ENCODE measurements around the gene PRKCE.

The PRKCE gene

DNA sequence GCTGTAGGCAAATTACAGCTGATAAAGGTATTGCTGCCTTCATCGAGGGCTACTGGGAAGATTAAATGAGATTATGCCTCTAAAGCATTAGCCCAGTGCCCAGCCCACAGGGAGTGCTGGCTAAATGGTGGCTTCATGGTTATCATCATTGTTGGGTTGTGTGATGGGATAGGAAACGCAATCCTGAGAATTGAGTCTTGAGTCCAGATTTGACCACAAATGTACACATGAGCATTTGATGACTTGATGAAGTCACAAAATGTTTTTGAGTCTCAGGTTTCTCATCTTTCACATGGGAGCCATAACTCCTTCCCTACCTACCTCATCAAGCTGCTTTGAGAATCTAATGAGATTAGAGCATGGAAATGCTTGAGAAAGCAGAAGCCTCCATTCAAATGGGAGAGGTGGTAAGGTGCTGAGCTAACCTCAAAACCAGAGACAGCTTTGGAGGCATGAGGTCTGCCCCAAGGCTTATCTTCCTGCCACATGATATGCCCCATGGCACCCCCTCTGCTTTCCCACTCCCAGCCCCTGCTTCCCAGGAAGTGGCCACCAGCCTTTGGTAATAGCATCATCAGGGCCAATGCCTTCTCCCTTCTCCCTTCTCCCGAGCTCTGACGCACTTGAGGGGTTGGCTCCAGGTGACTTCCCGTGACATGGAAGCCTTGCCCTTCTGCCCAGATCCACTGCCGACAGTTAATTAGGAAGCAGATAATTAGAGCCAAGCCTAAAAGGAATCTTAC is 496.3 kb downstream of the PRKCE start:
- no peak for DNase-seq (ENCODE audit: low read depth)

DNA sequence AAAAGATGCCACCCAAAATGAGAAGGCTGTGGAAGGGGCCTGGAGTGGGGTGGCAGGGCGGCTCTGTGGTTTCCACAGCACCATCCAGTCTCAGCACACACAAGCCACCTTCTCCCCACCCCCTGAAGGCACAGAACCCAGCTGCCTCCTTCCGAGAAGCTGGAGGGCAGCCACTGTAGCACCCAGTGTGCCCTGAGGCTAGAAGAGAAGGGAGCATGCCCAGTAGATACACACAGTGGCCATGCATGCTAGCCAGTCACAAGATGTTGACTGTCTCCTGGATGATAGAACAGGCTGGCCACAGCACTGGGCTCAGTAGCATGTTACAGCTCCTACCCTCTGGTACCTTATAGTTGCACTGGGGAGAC is 496.9 kb downstream of the PRKCE start:
- no peak for DNase-seq (ENCODE audit: low read depth)

DNA sequence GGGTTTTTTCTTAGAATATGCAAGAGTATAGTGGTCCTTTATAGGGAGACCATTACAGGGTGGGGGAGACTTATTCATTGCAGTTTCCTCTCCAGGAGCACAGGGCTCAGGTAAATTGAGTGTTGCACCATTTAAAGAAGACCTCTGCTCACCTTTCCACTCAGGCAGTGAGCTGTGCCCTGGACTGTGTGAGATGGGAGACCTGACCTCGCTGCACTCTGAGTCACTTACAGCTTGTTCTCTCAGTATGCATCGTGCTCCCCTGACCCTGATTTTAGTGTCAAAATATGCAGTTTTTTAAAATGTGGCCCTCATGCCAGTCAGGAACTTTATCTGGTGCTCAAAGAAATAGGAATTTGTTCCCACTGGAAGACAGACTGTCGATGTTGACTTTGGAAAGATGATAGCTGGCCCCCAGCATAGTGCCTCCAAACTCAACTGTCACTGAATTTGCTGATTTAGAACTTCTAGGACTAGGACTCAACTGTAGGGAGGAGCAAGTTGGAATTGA is 499.0 kb downstream of the PRKCE start:
- no peak for DNase-seq (ENCODE audit: low read depth)

DNA sequence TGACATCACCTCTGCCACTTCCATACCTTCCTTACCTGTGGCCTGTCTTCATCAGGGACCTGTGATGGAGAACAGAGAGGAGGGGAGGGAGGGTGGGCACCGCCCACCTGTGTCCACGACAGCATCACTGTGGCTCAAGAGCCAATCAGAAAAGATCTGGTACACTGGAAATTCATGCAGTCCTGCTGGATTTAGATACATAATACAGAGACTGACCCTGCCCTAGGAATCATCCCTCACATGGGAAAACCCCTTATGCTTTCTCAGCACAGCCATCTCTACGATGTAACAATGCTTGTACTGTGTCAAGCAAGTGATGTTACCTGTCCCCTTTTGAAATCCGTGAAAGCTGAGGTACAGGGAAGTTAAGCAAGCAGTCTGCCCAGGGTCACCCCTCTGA is 500.1 kb downstream of the PRKCE start:
- DNase-seq (ENCODE audit: low read depth) = no peak

DNA sequence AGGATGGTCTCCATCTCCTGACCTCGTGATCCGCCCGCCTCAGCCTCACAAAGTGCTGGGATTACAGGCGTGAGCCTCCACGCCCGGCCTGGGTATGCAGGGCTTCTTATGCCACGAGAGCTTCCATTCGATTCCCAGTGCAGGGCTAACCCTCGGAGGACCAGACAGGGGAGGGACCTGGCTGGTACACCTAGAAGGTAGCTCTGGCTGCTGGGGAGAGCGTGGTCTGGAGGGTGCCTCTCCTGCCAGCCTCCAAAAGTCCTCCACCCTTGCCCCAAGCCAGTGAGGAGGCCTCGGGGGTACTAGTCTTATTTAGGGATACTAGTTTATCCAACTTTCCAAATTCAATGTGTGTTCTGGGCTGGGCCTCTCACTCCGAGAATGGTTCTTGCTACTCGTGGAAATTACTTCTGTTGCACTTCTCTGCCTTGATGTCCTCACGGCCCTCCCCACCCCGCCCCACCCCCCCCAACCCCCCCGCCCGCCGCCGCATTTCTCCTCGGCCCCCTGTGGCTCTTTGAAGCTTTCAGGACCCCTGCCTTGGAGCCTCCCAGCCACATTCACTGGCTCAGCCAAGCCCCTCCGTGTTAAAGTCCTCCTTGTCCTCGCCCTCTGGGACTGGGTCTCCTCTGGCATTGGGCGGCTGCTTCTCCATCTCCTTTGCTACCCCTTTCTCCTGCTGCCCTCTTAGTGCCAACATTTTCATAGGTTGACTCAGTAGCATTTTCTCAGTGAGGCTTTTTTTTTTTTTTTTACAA is 502.7 kb downstream of the PRKCE start:
- no peak for DNase-seq (ENCODE audit: low read depth)

DNA sequence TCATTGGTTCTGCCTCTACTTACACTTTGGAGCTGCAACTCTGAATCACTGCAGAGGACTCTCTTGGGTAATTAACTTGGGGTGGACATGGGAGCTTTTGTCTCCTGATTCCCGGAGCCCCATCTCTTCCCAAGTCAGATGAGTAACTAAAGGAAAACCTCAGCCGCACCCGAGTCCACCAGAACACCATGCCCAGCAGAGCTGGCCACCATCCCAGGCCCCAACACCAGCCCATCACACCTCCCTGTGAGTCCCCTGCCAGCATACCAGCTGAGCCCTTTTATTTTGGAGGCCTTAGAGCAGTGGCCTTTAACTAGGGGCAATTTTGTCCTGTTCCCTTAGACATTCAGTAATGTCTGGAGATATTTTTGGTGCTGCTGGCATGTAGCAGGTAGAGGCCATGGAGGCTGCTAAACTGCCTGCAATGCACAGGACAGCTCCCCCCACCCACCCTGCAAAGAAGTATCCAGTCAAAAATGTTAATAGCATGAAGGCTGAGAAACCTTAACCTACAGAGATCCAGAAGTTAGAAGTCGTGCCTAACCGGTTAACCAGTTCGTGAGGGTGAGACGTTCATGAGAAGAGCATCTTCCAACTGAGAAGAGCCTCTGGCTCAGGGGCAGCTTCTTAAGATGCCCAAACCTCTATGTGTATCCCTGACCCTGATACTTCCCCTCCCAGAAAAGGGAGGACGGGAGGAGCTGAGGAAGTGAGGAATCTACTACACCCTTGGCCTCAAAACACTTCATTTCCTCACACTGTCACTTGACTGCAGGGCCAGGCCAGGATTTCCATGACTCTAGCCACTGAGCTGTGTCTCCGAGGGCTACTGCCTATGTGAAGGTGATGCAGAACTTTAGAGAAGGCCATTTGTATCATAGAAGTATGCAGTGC is 505.8 kb downstream of the PRKCE start:
- DNase-seq (ENCODE audit: low read depth) = no peak

DNA sequence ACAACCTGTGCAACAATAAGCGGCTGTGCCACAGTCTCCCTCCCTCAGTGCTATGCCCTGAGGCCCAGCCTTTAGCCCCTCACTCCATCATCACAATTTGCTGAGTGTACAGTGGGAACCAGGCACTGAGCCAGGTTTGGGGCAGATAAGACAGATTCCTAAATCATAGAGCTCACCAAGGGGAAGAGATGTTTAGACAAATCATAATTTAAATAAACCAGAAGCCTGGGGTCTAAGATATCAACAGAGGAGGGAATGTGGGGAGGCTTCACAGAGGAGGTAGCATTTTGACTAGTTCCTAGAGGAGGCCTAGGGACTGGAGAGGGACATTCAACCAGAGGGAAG is 506.5 kb downstream of the PRKCE start:
- DNase-seq (ENCODE audit: low read depth) = no peak

DNA sequence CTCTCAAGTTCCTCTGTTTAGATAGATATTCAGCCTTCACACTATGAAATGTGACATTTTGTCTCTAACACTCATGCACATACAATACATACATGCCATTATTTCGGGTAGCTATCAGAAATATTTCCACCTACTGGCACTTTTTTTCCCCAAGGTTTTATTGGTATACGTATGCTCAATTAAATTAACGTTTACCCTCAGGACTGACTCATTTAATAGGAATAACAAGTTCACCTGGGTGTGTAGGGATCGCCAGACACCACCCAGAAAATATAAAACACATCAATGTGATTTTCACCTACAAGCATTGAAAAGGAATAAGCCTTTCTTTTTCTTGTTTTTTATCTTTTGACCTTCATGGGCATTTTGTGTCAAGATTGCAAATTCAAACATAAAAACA is 507.2 kb downstream of the PRKCE start:
- no peak for DNase-seq (ENCODE audit: low read depth)

DNA sequence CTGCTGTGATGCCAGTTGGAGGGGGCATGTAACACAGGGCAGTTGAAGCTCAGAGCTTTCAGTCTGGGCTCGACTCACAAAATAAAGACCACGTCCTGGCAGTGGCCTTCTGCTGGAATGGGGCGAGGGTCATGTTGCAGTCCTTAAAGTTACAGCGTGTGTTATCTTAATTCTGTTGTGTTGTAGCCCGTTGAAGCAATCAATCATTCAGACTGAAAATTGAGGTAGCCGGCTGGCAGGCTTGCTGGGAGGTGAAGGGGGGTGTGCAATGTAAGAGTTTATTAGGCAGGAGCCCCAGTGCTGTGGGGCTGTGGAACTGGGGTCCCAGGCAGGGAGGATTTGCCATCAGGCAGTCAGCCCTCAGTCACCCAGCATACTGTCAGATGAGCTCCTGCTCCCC is 508.9 kb downstream of the PRKCE start:
- no peak for DNase-seq (ENCODE audit: low read depth)

DNA sequence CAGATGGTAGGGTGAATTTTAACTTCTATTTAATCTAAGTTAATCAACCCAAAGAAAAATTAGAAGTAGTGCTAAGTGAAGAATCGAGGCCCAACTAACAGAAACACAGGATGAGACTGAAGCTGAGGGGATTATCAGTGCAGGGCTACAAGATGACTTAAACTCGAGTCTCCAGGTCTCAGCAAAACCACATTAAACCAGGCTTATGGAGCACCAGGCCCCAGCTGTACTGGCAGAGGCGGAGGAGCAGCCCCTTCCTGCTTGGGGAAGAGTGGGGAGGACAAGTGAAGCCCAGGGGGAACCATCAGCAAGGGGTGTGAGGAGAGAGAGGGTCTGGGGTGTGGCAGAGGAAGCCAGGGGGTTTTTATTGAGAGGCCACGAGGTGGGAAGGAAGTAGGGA is 509.8 kb downstream of the PRKCE start:
- DNase-seq (ENCODE audit: low read depth) = no peak

DNA sequence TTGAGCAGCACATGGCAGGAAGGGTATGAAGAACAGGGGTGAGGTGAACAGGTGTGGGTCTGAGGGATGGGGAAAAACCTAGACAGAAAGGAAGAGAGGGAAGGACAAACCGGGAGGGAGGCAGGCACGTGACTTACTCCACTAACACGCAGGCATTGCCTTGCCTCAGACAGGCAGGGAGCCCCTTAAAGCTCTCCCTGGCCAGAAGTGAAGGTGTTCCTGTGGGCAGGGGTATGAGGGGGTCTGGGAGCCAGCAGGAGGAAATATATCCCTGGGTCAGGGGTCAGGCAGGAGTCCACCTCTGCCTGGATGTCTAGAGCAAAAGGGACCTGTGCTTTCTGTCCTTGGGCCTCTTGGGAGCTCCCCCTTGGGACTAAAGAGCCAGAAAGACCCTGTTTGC is 510.4 kb downstream of the PRKCE start:
- DNase-seq (ENCODE audit: low read depth) = no peak

DNA sequence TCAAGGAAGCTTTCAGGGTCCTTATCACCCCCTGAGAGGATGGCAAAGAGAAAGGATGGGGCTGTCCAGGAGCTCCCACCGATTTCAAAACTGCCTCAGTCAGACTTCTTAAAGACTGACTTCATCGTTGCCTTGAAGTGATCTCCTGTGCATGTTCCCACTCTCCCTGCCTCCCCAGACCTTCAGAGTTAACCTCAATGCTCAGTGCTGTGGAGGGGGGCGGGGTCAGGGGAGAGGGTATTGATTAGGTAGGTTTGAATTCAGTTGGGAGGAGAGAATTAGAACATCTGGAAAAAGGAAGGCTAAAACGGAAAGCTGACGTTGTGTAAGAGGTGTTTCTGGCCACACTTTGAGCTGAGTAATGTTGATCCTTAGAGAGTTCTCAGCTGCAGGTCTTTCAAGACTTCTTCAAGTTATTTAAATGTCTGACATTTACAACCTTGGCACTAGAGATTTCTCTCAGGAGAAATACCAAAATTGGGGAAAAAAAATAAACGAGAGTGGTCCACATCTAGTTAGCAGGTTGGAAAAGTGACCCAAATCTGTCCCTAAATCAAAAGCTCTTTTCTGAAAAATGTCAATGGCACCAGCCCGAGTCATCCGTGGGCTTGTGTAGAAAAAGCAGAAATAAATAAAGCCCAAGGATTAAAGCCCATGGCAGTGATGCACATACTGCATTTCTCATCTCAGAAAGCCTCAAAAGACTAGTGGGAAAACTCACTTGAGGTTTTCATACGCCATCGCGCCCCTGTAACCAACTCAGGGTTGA is 511.0 kb downstream of the PRKCE start:
- DNase-seq (ENCODE audit: low read depth) = no peak

DNA sequence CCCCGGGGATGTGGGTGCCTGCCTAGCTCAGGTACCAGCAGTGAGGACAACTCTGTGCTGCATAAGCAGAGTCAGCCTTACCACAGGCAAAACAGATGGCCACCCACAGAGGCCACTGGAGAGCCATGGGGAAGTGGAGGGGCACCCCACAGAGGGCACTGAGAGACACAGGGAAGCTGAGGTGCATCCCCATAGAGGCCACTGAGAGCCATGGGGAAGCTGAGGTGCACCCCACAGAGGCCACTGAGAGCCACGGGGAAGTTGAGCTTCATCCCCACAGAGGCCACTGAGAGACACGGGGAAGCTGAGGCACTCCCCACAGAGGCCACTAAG is 511.6 kb downstream of the PRKCE start:
- DNase-seq (ENCODE audit: low read depth) = no peak

DNA sequence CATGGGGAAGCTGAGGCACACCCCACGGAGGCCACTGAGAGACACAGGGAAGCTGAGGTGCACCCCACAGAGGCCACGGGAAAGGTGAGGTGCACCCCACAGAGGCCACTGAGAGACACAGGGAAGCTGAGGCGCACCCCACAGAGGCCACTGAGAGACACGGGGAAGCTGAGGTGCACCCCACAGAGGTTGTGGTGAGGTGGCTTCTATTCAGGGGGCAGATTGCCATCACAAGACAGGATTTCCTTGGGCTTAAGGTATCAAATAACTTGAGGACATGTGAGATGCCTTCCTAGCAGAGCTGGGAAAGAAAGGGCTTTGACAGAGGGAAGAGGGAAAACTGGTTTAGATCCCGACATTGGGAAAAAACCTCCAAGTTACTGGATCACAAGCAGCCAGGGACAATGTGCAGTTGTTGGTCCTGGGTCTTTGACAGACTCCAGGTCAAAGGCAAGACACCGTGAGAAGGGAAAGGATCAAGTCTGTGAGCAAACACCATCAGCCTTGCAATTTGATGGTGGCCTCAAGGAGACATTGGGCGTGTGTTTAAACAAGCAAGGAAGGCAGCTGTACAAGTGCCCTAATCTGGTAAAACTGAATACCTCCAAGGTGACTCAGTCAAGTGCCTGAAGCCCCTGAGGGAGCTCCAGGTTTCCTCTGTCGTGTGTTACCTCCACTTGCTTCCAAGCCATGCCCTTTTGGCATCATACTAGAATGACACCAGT is 512.5 kb downstream of the PRKCE start:
- no peak for DNase-seq (ENCODE audit: low read depth)

DNA sequence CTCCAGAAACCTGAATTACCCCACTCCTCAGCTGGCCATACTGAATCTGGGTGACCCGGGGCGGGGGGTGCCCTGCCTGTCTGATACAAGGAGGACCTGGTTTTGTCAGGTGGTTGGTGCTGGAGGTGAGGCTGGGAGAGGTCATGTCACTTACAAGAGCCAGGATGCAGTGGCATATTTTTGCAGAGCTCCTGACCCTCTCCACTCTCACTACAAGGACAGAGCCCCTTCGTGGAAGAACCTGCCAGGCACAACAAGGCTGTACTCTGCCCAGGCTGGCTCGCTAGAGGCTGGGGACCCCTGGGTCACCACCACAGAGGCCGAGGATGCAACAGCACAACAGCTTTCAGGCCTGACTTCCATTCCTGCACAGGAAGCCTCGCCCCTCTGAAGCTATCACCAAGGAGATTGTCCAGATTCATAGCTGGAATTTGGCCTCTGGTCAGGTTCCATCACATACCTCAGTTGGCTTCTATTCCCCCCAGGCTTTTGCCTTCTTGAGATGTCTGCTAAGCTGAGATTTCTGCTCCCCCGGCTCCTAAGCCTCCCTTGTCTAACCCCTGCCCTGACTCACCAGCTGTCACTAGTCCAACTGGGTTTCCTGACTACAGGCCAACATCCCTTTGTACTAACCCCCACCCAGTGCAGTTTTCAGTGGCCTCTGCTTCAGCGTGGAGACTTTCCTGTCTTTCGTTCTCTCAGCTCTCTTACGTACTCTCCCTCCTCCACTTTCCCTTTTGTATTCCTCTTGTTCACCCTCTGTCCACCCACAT is 513.2 kb downstream of the PRKCE start:
- DNase-seq (ENCODE audit: low read depth) = no peak

DNA sequence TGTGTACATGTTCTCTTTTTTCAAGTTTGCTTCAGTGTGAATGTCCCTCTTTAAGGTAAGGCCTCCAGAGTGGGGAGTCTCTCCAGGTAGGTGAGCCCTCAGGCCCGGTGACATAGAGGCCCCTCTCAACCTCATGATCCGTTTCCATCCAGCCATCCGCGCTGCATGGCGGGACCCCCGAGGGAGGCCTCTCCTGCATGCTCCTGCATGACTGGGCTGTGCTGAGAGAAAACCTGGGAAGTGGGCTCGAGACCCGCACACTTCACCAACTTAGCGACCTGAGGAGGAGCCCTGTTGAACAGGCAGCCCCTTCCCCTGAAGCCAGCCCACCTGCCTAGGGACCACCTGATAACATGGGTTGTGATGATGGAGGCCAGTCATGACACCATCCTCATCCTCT is 514.4 kb downstream of the PRKCE start:
- DNase-seq (ENCODE audit: low read depth) = no peak

DNA sequence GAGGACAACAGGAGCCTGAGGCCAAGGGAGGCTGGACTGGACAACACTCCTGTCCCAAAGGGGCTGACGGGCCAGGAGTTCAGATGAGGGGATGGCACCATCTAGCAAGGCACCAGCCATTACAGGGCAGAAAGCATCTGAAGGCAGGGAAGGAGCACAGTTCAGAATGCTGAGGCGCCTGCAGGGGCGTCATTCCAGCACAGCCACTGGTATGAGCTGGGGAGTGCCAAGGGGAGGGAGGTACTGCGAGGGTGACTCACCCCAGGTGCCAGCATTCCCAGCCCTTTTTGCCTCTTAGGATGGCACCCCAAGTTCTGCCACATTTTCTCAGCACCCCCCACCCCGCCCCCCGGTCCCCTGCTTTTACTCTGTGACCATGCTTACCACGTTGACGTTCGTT is 515.9 kb downstream of the PRKCE start:
- no peak for DNase-seq (ENCODE audit: low read depth)

DNA sequence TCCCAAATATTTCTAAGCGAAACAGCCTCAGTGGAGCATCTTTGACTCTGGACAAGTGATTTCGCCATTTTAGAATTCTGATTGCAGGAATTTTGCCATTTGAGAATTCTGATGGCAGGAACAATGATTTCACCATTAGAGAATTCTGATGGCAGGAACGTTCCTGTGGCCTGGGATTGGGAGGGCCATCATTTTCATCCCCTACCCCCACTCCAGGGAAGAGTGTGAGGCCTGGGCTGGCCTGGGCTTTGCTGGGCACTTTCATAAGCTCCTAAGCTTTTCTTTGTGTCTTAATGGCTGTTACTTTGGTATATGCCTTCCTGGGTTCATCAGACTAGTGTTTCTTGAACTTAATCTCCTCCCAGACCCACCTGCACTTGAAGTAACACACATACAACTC is 516.4 kb downstream of the PRKCE start:
- DNase-seq (ENCODE audit: low read depth) = no peak

DNA sequence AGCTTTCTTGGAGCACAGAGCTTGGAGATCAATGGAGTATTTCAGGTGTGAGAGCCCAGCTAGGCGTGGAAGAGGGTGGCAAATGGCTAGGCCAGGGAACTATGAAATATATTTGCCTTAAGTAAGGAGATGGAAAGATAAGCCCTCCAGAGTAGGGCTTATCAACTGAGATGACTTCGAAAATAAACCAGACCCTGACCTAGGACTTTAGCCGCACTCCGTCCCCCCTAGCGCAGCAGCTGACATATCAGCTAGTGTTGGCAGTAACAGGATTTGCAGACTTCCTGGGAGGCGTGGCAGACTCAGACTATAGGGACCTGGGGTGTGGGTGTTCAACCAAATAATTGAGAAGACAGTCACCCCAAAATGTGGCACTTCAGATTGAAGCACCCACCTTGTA is 518.0 kb downstream of the PRKCE start:
- no peak for DNase-seq (ENCODE audit: low read depth)

DNA sequence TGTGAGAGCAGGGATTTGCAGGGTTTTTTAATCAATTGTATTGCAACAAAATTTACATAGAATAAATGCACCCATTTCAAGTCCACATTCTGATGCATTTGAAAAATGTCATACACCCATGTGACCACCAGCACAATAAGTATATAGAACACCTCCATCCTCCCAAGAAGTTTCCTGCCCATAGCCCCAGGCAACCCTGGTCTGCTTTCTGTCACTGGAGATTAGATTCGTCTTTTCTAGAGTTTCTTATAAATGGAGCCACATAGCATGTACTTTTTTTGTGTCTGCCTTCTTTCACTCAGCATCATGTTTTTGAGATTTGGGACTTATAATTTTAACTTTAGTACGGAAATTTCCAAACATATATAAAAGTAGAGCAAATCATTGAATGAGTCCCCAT is 518.6 kb downstream of the PRKCE start:
- no peak for DNase-seq (ENCODE audit: low read depth)

Measured in stimulated activated CD8-positive, alpha-beta memory T cell treated with anti-CD3 and anti-CD28 coated beads, Interleukin-15, amount 100 ng/mL, for 24 hours (primary cell).